NCI-H1105 (cell line): ENCODE data around the gene SIPA1L2.

ENCODE experiments used
- DNase-seq: peaks from one replicate; lab custom pipeline; 2025; lab: John Stamatoyannopoulos, UW

The SIPA1L2 gene, protein sequence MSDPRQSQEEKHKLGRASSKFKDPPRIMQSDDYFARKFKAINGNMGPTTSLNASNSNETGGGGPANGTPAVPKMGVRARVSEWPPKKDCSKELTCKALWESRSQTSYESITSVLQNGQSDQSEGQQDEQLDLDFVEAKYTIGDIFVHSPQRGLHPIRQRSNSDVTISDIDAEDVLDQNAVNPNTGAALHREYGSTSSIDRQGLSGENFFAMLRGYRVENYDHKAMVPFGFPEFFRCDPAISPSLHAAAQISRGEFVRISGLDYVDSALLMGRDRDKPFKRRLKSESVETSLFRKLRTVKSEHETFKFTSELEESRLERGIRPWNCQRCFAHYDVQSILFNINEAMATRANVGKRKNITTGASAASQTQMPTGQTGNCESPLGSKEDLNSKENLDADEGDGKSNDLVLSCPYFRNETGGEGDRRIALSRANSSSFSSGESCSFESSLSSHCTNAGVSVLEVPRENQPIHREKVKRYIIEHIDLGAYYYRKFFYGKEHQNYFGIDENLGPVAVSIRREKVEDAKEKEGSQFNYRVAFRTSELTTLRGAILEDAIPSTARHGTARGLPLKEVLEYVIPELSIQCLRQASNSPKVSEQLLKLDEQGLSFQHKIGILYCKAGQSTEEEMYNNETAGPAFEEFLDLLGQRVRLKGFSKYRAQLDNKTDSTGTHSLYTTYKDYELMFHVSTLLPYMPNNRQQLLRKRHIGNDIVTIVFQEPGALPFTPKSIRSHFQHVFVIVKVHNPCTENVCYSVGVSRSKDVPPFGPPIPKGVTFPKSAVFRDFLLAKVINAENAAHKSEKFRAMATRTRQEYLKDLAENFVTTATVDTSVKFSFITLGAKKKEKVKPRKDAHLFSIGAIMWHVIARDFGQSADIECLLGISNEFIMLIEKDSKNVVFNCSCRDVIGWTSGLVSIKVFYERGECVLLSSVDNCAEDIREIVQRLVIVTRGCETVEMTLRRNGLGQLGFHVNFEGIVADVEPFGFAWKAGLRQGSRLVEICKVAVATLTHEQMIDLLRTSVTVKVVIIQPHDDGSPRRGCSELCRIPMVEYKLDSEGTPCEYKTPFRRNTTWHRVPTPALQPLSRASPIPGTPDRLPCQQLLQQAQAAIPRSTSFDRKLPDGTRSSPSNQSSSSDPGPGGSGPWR (N-terminal part only)

DNA sequence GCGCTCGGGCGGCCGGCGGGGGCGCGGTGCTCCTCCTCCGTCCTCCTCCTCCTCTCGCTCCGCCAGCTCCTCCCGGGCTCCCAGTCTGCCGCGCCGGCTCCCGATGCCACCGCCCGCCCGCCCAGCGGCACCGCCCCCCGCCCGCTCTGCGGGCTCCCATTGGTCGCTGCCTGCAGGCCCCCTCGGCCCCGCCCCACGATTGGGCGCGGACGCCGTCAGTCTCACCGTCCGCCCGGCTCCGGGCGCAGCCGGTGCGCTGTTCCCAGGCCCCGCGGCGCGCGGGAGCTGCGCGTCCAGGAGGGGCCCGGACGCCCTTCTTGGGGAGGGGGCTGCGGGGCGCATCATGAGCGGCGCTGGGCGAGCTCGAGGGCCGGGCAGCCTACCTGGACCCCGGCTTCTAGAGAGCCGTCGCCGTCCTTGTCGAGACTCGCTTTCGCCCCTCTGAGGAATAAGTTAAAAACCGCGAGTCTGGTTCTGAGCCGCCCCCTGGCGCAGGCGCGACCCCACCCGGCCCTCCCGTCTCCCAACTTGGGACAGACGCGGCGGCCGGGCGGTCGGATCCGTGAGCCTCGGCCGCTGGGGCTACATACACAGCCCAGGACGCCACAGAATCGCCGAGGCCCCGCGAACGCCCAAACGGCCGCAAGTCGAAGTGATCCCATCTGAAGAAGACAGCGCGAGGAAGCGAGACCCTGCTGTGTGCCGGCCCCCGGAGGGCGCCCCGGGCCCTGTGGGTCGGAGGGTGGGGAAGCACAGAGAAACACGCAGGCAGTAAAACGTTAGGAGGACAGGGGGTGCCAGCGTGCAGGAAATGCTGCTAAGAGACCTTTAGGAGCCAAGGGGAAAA is at the start of gene SIPA1L2:
Gene SIPA1L2, minus strand, starts transcription at position 87 of the 847 bp plus-strand sequence. CDS start 114,794 bp downstream, outside the sequence.
- peak; percentile 70 for DNase-seq

DNA sequence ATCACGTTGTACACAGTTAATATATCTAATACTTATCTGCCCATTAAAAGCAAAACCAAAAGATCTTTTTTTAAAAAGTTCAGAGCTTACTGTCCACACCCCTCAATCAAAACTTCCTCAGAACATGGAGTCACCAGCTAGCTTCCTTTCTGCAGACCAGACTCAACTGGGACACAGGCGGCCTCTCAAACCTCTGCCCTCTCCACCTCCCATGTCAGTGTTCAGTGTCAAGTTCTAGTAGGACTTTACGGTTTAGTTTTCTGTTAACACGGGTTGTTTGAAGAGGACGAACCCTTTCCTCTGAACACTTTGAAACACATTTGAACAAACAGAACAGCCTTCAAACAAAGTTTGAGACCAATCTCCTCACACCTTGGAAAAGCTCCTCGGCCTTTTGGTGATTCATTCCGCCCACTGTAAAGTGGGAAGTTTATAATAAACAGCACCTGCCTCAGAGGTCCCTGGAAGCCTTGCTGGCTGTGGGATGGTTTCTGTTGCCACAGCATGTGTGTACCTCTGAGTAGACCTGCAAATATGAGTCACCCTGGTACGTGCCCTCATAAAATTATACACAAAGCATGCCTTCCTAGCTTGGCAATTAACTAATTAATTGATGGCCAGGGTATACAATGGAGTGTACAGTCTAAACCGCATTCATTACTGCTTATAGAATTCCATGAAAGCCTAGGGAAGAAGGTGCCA is 48.4 kb upstream of the SIPA1L2 start:
- DNase-seq = no peak

DNA sequence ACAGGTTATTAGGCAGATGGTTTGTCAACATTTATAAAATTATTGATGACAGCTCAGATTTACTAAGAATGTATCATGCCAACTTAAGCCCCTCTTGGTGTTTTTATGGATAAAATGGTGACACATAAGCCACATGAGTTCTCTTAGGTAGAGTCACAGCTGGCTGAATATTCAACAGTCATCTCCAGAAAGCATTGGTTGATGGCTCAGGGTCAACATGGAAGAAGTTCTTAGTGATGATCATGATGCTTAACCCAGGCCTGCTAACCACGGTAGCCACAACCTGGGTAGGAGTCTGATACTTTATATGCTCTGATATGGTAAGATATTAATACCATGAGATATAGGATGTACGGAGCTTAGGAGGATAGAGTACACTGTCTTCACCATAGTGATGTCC is 46.4 kb upstream of the SIPA1L2 start:
- DNase-seq = no peak

DNA sequence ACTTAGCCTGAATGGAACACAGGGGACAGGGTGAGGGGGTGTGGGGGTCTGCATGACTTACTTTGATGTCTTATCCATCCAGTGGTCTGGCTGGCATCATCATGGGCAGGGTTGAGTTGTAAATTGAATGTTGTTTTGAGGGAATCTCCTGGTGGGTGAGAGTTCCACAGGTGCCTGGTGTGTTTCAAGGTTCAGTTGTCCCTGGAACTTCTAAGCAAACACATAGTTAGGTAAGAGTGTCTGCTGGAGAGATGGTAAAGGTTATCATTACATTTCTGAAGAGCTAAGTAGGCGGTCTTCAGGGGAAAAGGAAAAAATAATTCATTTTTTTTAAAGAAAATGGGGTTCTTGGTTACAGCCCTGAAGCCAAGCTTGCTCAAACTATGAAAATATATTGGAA is 46.0 kb upstream of the SIPA1L2 start:
- DNase-seq = no peak

DNA sequence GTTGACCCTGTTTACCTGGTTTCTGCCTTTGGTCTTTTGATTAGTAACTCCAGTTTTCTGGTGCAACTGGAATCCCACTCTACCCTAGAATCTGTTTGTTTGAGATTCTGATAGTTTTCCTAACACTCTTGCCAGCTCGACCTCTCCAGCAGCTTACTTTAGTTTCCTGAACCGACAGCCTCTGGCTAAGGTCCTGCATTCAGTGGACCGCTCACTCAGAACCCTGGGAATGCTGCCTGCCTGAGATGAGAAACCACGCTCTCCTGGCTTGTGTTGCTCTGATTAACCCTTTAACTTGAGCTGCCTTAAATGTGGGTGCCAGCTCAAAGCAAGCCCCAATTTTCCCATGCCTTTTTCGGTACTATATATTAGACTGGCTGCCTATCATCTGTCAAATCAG is 45.3 kb upstream of the SIPA1L2 start:
- DNase-seq = no peak

DNA sequence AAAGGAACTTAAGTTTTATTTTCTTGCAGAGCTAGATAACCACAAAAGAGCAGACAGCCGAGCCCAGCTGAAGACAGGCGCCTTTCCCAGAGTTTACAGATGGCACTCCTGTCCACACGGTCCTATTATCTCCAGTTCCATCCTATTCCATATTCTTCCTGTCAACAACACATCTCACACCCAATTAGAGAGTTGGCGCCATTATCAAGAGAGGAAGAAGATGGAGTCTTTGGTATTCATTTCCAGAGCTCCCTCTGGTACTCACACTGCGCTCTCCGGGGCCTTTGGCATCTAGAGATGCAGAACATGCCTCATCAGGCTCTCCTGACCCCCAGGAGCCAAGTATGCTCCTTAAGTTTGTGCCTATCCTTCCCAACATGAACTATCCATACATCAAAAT is 43.3 kb upstream of the SIPA1L2 start:
- no peak for DNase-seq

DNA sequence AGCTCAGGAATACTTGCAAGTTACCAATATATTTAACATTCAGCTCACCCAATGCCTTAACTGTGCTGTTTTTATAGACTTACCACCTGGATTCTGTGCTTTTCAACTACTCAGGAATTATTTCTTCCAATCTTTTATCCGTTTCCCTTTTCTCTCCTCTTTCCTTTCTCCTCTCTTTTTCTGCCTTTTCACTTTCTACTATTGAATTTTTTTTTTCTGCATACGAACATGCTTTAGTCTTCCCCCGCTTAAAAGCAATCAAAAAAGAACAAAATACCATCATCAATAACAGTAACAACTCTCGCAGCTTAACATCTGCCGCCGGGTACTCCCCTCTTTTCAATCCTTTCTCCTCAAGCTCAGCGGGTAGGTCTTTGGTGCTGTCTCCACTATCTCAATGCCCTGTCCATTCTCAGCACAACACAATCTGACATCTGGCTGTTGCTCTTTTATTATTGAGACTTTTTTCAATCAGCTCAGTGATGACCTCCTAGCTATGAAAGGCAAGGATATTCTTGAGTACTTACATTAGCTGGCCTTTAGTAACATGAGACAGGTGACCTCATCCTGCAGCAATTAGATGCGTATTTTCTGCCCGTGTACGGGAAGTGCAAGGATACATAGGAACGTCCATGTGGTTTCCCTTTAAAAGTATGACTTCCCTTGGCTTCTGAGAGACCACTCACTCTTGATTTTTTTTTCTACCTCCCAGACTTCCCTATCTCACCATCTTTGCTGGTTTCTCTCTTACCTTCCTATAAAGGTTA is 40.2 kb upstream of the SIPA1L2 start:
- DNase-seq = no peak

DNA sequence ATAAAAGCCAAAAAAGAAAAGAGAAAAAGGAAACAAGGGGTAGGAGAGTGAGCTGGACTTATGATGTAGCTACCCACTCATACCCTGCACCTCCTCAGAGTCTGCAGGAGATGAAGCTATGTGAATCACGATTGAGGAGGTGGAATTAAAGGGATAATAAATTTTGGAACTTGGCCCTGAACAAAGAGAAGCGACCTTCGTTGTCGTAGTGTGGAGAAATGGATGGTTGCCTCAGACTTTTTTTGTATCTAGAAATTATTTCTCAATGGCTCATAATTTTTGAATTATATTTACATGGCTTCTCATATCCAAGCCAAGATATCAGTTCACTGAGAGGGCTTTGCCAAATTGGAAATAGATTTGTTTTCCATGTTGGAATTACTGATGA is 37.8 kb upstream of the SIPA1L2 start:
- no peak for DNase-seq

DNA sequence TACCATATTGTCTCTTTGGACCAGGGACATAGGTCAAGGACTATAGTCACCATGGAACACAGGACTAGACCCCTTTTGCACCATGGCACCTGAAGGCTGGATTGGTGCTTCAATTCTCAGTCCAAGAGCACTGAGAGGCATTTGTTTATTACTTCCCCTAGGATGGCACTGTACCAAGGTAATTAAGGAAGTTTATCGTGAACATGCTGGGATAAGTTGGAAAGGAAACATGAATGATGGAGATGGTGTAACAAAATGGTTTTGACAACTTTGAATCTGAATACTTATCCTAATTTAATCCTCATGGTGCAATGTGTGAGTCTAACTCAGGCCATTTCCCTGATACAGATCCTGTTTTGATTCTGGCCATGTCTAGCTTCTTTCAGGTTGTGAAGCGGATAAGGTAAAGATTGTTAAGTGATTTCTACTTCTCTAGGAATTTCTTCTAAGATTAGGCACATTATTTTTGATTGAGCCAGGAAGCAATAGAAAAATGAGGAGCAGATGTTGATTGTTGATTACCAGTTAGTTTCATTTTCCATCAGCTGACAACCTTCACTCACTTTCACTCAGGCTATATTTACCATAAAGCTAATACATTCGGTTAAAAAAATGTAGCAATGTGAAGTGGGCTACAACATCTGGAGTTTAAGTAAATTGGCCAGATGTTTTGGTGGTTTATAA is 37.3 kb upstream of the SIPA1L2 start:
- no peak for DNase-seq

DNA sequence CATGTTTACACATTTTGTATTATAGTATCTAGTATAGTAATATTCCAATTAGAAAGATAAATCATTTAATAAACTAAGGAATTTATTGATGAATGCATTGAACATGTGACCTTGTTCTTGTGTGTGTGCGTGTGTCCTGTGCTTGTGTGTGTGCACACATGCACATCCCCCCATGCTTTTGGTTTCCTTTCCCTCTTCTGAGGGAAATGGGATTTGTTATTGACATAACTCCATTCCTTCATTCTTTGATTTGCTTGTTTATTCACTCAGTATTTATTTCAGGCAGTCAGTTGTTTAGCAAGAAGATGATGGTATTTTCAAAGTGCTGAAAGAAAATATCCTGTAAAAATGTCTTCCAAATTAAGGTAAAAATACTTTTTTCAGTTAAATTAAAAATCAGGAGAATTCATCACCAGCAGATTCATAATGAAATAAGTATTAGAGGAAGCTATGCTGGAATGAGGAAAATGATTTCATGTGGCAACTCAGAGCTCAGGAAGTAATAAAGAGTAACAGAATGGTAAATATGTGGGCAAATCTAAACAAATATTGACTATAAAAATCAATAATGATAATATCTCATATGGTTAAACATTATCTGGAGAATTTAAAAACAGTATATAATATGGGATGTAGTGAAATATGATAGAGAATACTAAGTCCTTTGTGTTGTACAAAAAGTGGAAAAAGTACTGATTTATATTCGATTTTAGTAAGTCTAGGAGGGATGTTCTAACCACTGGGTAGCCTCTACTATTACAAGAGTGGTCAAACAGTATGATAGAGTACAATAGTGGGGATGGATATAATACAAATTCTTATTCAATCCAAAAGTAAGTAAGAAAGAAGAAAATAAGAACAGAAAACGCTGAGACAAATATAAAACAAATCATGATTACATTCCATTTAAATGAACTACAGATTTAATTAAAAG is 35.2 kb upstream of the SIPA1L2 start:
- no peak for DNase-seq

DNA sequence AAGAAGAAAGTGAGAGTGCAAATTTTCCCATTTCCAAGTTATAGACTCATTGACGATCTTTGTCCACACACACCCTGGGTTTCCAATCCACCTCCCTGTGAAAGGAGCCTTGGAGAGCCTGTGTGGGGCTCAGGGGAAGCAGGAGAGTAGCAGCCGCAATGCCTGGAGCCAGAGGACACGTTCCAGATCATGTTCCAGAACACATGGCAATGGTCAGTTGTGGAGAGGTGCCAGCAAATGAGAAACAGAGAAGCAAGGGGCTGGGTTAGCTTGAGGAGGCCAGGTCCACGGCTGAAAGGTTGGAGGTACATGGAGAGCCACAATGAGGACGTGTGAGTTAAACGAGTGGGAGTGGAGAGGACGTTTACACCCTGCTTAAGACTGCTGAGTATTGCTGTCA is 33.0 kb upstream of the SIPA1L2 start:
- DNase-seq = no peak

DNA sequence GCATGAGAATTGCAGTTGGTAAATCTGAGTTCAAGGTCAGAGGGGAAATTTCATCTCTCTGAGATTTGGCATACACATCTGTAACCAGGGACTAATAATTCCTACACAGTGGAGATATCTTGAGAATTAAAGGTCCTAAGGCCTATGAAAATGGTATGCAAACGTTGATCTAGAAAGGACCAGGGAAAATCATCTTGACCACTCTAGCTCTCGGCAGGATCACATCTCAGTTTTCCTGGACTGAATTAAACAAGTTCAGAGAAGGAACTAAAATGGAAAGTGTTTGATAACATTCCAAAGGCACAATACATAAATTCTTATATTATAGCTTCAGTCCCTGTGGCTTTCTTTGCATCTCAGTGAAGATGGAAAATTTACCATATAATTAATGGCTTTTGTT is 28.5 kb upstream of the SIPA1L2 start:
- no peak for DNase-seq

DNA sequence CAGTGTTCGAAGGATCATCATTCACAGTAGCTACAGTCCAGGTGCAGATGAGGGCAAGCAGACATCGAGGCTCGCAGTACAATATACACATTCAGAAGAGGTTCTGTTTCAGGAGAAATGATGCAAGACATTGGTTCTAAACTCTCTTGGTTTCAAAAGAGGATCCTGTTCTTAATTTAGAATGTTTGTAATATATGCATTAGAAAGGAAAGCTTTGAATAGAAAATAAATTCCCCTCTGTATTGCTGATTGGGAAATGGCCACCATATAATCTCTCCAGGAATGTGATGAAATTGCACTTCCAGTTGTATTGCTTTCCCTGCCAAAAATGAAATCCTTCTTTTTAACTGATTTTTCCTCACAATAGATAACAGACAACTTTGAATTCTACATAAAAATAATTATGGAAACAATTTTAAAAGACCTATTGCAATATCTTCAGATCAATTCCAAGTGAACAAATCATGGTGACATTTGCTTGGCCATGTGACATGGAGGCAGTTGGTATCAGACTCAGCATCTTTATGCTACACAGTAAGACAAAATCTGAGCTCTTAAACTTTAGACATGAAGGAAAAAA is 27.6 kb upstream of the SIPA1L2 start:
- no peak for DNase-seq

DNA sequence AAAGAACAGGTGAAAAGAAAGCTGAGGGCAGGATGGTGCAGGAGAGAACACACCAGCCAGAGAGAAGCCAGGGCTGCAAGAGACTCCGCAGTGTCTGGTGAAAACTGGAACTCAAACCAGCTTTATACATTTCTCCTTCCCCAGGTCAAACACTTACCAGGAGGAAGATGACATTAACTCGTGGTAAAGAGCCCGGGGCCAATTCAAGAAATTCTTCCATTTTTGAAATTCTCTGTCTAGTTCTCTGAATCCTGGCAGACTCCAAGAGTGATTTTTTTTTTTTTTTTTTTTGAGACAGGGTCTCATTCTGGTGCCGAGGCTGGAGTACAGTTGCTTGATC is 25.8 kb upstream of the SIPA1L2 start:
- no peak for DNase-seq

DNA sequence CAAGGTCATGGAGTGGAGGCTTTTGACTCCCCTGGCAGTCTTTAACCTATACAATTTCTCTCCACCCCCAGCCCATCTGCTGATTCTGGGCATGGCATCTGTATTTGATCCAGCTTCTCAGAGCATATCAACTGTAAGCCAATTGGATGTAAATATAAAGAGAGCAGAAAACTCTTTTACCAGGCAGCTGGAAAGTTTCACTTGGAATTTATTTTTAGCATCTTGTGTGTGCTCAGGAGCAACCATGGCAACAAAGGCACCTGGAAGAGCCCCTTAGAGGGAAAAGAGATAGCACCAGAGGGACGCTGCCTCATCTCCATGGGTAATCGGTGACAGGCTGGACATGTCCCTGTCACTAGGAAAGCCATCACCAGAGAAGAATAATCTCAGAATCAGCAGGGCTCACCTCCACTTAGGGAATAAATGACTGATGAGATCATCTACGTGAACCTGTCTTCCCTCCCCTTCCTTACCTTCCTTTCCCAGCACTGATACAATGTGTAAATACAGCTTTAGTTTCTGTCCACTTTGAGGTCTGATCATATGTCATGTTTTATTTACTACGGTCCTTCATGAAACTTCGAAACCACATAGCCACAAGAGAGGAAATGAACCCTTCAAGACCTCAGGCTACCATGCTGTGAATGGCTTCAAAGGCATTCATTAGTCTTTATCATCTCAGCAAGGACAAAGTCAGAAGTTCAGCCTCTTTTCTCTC is 25.3 kb upstream of the SIPA1L2 start:
- no peak for DNase-seq

DNA sequence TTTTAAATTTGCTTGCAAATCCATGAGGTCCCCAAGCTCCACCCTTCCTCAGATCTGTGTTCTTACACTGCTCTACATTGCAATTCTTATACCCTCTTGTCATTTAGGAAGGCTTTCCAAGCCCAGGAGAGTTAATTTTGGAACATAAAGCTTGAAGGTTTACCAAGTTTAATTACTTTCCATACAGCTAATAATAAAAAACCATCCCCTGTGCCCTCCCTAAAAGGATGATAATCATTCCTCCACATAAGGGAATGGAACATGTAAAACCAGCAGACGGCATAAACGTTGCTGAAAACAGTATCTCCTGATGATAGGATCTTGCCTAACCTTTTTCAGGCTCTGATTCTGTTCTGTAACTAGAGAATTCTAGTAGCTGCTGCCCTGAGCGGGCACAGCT is 23.9 kb upstream of the SIPA1L2 start:
- no peak for DNase-seq

DNA sequence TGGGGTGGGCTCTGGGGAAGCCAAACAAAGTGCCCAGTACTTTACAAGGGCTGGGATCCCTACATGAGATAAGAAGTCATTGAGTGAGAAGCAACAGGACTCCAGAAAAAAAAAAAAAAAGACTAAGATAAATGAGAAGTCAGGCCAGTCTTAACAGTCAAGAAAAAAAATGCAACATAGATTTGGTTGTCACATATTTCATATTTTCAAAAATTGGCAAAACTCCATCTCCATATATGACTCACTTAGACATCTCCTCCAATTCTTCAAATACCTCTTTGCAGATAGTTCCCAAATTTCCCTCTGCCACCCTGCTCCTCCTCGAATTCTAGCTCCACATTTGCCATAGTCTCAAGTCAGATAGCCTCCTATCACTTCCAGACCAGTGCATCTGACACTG is 20.9 kb upstream of the SIPA1L2 start:
- DNase-seq = no peak

DNA sequence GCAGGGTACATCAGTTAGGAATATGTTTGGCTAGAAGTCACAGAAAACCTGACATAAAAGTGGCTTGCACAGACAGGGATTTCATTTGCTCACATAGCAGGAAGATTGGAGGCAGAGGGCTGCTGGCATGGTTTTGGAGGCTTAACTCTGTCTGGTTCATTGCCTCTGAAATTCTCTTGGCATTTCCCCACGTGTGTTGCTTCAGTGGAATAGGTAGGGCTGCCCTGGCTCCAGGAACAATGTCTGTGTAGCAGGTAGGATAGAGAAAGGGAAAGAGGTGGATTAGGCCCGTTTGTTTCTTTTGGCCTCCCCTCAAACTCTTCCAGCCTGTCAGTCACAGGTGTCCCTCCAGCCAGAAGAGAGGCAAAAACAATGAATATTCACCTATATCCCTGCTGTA is 20.5 kb upstream of the SIPA1L2 start:
- DNase-seq = no peak
